MM.1S (cell line): ENCODE results near the gene MTCP1.

ENCODE experiments used
- CTCF ChIP-seq: fragments of 300-600 bp; sonication (generic); IDR thresholded peaks from 2 replicates; pipeline ENCODE4 v1.5.1; 2016; ENCODE audit warnings: antibody characterized with exemption, low read length, mixed read lengths
- EZH2 ChIP-seq: fragments of 300-600 bp; sonication (generic); optimal IDR thresholded peaks from 2 replicates; pipeline ENCODE3; 2017; ENCODE audit warnings: low read depth, mild to moderate bottlenecking, antibody characterized with exemption, low read length, mixed read lengths
- EZH2phosphoT487 ChIP-seq: fragments of 300-600 bp; sonication (generic); IDR thresholded peaks from 2 replicates; pipeline ENCODE4 v1.6.1; 2018; ENCODE audit warnings: antibody characterized with exemption, low read length

GRCh38 chrX:155052738-155053498 is 18.0 kb downstream of the MTCP1 start:
- TF ChIP-seq CTCF (no peak), EZH2 (no peak), EZH2phosphoT487 (no peak)
